ENCODE results near the gene OSBPL7.

DNA sequence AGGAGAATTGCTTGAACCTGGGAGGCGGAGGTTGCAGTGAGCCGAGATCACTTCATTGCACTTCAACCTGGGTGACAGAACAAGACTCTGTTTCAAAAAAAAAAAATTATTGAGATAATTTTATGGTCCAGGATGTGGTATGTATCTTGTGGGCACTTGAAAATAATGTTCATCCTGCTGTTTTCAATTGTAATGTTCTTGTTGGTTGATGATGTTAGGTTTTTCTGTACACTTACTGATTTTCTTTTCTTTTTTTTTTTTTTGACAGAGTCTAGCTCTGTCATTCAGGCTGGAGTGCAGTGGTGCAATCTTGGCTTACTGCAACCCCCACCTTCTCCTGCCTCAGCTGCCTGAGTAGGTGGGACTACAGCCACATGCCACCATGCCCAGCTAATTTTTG is 58.9 kb downstream of the OSBPL7 start:
- TF ChIP-seq POLR2A (IDR thresholded peaks at IDR 0.05) = no peak
- TF ChIP-seq, protein P1, sequence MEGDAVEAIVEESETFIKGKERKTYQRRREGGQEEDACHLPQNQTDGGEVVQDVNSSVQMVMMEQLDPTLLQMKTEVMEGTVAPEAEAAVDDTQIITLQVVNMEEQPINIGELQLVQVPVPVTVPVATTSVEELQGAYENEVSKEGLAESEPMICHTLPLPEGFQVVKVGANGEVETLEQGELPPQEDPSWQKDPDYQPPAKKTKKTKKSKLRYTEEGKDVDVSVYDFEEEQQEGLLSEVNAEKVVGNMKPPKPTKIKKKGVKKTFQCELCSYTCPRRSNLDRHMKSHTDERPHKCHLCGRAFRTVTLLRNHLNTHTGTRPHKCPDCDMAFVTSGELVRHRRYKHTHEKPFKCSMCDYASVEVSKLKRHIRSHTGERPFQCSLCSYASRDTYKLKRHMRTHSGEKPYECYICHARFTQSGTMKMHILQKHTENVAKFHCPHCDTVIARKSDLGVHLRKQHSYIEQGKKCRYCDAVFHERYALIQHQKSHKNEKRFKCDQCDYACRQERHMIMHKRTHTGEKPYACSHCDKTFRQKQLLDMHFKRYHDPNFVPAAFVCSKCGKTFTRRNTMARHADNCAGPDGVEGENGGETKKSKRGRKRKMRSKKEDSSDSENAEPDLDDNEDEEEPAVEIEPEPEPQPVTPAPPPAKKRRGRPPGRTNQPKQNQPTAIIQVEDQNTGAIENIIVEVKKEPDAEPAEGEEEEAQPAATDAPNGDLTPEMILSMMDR (IDR thresholded peaks at IDR 0.05 in 4 of 5, conservative IDR thresholded peaks at IDR 0.05 in 1 of 5) = no peak
